T follicular helper cell (primary cell): ENCODE results near the gene RPS14.

Experiments used
- DNase-seq: peaks from one replicate; pipeline ENCODE4 v3.0.0-alpha.2; 2020; ENCODE audit warnings: low read depth

The RPS14 gene

DNA sequence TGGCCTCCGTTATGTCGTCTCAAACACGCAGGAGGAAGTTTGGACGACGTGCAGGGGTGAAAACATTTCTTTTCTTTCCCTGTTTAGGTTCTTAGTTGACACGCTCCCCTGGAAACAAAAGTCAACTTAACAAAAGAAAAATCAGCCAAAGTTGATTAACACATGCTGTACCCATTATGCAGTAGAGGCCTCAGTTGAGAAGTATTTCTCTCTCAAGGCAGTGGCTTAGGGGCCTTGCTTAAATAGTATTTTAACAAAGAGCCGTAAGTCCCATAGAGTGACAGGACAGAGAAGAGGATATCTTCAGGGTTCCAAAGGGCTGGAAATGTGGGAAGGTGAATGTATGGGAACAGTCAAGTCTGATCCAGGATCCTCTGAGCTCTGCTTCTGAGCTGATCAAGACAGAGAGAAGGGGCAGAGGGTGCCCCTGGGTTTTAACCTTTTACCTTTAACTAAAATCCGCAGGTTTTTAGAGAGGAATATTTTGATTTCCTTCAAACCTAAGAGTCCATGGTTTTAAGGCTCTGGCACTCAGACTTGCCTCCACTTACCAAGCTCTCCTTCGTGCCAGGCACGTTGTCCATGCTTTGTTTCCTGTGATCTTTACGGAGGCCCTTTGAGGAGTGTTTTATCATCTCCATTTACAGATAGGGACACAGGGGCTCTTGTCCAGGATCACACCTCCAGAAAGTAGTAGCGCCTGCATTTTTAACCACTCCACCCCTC lies 36.2 kb downstream of the RPS14 start:
- no peak for DNase-seq

GRCh38 chr5:150412319-150413175 lies 37.0 kb downstream of the RPS14 start, which contains the start of gene CD74:
Gene CD74, minus strand, starts transcription at chr5:150412910. Its CDS starts 161 bp downstream, at chr5:150412749.
- DNase-seq, result peak; percentile 89

- DNase-seq, result peak; percentile 60
Observed at GRCh38 chr5:150411245-150411979, 38.1 kb downstream of the RPS14 start.

DNA sequence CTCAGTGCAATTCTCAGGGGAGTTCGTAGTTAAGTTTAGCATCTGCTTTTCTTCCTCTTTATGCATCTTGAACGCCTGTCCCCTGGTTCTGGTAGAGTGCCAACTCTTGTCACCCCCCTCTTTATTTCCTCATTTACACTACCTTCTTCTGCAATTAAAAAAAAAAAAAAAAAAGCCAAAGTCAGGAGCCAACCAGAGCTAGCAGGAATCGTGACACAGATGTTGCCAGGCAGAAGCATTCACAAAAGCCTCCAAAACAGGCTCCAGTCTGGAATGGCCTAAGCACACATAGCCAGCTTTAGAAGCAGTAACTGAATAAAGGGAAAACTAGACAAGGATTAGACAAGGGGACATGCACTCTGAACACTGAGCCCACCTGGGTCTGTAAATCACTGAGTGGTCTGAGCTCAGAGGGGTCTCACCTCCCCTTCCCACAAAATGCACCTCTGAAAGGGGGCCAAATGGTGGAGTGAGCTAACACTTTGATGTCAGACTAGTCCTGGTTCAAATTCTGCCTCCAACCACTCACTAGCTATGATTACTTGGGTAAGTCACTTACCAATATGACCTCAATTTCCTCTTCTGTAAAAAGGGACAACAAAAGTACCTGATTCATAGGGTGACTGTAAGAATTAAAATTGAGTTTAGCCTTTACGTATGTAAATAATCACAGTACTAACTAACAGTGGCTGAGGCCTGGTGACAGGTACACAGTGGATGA lies 38.9 kb downstream of the RPS14 start:
- peak; percentile 43 for DNase-seq

DNA sequence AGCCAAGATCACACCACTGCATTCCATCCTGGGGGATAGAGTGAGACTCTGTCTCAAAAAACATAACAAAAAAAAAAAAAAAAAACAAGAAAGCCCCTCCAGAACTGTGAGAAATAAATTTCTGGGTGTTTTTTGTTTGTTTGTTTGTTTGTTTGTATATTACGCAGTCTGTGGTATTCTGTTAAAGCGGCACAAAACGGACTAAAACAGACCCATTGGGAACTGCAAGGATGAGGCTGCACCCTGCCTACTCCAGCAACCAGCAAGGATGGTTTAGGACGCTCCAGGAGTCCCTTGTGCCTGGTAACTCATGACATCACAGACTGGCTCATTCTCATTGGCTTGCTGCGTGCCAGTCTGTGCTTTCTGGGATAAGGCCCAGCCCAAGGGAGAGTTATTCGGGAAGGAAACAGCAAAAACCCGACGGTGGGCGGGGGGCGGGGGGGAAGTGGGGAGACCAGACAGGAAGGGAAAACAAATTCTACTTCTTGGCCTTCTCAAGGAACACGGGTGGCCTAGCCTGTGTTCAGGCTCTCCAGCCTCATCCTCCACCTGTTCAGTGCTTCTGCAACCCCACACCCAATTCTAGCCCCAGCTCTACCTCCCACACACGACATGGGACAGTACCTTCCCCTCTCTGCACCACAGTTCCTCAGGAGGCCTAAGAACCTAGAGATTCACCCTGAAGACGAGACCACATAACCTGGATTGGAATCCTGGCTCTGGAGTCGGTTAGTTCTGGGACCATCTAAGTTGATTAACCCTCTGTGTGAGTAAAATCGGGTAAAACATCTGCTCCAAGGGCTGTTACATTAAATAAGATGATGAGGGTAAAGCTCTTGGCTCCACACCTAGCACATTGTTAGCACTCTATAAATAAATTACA lies 39.7 kb downstream of the RPS14 start:
- peak; percentile 24 for DNase-seq

- no peak for DNase-seq
Observed at GRCh38 chr5:150408231-150408943, 41.2 kb downstream of the RPS14 start.

DNA sequence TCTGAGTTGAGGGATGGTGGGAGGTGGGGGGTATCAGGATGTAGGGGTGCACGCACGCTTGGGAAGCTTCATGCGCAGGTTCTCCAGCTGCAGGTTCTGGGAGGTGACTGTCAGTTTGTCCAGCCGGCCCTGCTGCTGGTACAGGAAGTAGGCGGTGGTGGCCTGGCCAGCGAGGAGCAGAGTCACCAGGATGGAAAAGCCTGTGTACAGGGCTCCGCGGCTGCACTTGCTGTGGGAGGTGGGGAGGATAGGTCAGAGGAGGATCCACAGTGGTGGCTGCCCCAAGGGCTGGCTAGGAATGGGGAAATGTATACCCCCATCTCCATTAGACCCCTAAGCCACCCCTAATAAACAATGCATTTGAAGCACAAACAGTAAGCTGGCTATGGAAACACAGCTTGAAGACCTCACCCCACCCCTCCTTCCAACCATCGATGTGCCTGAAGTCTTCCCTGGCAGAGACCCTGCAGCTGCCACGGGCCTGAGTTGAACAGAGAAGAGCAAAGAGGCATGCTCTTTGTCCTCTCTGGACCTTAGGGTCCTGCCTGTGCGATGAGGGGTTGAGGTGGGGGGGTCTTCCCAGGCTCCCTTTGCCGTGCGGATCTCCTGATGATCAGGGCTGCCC lies 42.3 kb downstream of the RPS14 start:
- DNase-seq, result no peak

- DNase-seq, result no peak
Observed at GRCh38 chr5:150406723-150407095, 42.8 kb downstream of the RPS14 start.

- no peak for DNase-seq
Observed at GRCh38 chr5:150406103-150406722, 43.3 kb downstream of the RPS14 start.

DNA sequence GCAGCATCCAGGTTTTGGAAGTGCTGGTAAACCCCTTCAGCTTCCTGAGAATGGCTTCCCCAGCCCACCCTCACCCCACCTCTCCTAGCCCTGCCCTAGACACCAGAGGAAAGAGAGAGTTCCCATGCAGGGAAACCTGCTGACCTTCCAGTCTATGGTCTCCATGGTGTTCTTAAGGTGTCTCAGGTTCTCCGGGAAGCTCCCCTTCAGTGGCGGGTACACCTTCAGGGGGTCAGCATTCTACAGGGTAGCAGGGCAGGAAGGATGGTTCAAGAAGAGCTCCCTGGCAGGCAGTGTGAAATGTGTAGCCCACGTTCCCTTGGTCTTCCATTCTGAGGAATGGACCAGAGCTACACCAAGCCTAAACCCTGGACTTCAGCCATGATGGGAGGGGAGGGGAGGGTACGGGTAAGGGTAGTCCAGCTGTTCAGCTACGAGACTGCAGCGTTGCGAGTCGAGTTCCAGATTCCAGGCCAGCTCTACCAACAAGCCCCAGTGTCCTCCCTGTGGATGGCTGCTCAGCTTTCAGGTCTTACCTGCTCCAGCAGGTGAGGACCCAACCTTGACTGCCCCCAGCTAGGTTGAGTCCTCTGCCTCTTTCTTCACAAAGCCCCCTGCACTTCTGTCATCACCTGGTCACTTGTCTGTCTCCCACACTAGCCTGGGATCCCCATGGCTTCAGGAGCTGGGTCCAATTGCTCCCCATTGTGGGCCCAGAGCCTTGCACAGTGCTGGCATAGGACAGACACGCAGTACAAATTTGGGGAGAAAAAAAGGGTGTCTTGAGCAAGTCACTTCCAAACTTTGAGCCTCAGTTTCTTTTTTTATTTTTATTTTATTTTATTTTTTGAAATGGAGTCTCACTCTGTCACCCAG lies 44.4 kb downstream of the RPS14 start:
- DNase-seq, result no peak

DNA sequence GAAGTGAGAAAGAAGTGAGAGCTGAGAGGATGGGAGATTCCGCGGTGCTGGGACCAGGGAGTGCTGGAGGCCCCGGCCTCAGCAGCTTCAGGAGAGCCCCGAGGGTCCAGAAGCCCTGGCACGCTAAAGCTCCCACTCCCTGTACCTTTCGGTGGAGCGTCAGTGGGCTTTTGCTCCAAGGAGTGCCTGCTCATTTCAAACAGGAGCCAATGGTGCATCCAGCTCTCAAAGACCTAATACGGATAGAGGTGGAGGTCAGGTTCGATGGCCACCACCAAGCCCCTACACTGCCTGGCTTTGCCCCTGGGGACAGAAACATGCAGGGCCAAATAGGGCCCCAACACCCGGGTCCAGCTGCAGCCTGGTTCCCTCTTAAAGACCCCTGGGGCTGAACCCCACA lies 45.0 kb downstream of the RPS14 start:
- DNase-seq, result no peak

DNA sequence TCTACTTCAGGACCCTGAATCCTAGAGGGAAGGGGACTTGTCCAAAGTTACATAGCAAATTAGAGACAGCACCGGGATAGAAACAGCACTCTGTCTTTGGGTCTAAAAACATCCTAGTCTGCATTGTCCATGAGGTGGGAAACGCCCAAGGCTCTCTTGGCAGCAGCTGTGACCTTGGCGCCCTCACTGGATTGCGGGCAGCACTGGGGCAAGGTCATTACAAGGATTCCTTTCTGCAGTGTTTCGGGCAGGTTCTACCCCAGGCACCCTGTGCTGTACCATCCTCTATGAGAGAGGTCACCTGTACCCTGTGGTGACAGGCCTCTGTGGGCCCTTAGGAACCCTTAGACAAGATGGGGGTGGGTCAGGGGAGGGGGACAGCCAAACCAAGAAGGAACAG lies 45.4 kb downstream of the RPS14 start:
- no peak for DNase-seq

GRCh38 chr5:150402901-150403342 lies 46.6 kb downstream of the RPS14 start:
- no peak for DNase-seq

- DNase-seq, result no peak
Observed at GRCh38 chr5:150402229-150402773, 47.2 kb downstream of the RPS14 start.

DNA sequence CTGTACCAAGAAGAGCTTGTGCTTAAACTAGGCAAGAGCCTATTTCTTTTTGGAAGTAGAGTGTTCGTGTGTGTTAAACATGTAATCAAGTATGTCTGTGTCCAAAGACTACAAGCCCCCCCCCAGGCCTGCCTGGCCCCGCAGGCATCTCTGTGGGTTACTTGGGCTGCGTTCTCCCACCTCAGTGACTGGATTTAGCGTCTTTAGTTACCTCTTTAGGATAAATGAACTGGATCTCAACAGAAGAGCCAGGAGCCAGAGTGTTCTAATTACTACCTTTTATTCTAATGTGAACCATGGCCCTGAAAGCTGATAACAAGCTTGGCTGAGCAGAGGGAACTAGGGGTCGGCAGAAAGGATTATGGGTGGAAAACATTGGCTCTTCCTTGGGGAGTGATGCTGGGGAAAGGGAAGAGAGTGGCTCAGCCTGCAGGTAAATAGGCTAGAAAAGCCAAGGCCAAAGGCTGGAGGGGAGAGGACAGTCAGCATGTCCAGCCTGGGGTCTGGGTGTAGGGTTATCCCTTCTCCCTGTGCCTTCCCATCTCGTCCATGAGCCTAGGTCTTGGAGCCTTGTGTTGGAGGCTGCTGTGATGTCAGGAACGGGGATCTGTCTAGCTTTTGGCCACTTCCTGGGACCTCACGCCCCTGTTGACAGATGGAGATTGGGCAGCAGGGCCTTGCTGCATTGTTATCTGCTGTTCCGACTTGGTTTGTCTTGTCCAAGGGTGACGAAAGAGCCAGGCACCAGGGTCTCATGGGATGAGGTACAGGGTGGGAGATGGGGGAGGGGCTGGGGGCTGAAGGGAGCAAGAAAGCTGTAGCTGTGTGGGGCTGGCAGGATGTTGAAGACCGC lies 47.9 kb downstream of the RPS14 start:
- no peak for DNase-seq

DNA sequence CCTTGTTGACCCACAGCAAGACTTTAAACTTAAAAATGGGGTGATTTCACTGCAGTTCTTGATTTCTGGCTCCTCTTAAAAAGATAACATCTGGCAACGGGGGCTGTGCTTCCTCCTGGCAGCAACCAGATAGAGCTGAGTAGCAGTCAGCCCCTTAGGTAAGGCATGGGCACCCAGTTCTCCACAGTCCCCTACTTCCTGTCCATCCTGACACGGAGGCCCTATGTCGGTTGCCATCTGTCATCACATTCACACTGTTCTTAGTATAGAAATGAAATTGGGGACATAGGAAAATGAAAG lies 48.5 kb downstream of the RPS14 start:
- DNase-seq, result no peak
